NCI-H2196 (cell line): ENCODE measurements around the gene SHFL.

Experiments
- DNase-seq: peaks from one replicate; lab custom pipeline; 2025; ENCODE audit not compliant: unreplicated experiment; lab: John Stamatoyannopoulos, UW

Gene SHFL

GRCh38 chr19:10087296-10088061, 1.4 kb downstream of the SHFL start:
- no peak for DNase-seq

- DNase-seq: no peak
Measured at GRCh38 chr19:10088949-10089554, 2.9 kb downstream of the SHFL start.

GRCh38 chr19:10089801-10090375, 3.8 kb downstream of the SHFL start:
- no peak for DNase-seq

GRCh38 chr19:10091370-10091687, 5.2 kb downstream of the SHFL start:
- DNase-seq: no peak

GRCh38 chr19:10091895-10092641, 6.0 kb downstream of the SHFL start:
- DNase-seq: no peak

GRCh38 chr19:10092648-10093294, 6.7 kb downstream of the SHFL start:
- DNase-seq: no peak

GRCh38 chr19:10093295-10094186, 7.4 kb downstream of the SHFL start:
- DNase-seq: no peak

- DNase-seq: no peak
Measured at GRCh38 chr19:10095622-10095947, 9.5 kb downstream of the SHFL start.

- DNase-seq: peak; percentile 96
Measured at GRCh38 chr19:10095948-10096614, 10.0 kb downstream of the SHFL start.

GRCh38 chr19:10096615-10096963, 10.5 kb downstream of the SHFL start:
- peak; percentile 57 for DNase-seq

GRCh38 chr19:10100163-10100785, 14.2 kb downstream of the SHFL start:
- DNase-seq: no peak

- no peak for DNase-seq
Measured at GRCh38 chr19:10102787-10103236, 16.7 kb downstream of the SHFL start.

- no peak for DNase-seq
Measured at GRCh38 chr19:10104130-10104513, 18.0 kb downstream of the SHFL start.

GRCh38 chr19:10104665-10105508, 18.8 kb downstream of the SHFL start:
- no peak for DNase-seq

- no peak for DNase-seq
Measured at GRCh38 chr19:10105509-10106099, 19.5 kb downstream of the SHFL start.

- DNase-seq: peak; percentile 98
Measured at GRCh38 chr19:10106100-10106936, 20.2 kb downstream of the SHFL start, which contains the start of gene PPAN. PPAN (plus strand) TSS chr19:10106362; CDS start chr19:10106395, 33 bp downstream.

GRCh38 chr19:10107254-10107653, 21.1 kb downstream of the SHFL start:
- no peak for DNase-seq
